DOHH2 (cell line): ENCODE data around the gene TXNRD2.

ENCODE experiments used
- CTCF ChIP-seq: fragments of 200-600 bp; sonication (generic); IDR thresholded peaks from one replicate; pipeline ENCODE4 v1.5.1; 2014; ENCODE audit warnings: antibody characterized with exemption, mild to moderate bottlenecking, low read depth, low read length; ENCODE audit not compliant: poor library complexity, severe bottlenecking
- EZH2phosphoT487 ChIP-seq: fragments of 200-600 bp; sonication (generic); IDR thresholded peaks from 2 replicates; pipeline ENCODE4 v1.6.1; 2017; ENCODE audit warnings: borderline replicate concordance, mild to moderate bottlenecking, antibody characterized with exemption, low read length, moderate library complexity, mixed read lengths

- TF ChIP-seq CTCF (no peak), EZH2phosphoT487 (no peak)
Observed at GRCh38 chr22:19983741-19984140, 42.1 kb upstream of the TXNRD2 start.
